CD4-positive, alpha-beta T cell treated with Interleukin-1 beta for 1 hour (primary cell): ENCODE data around the gene LAMA2.
"Not testable (repeated sequence)": the region's sequence is repeated elsewhere in the genome, so short reads cannot be mapped to it uniquely, and the experiment has no call there.

Source experiments
- DNase-seq, 2 donors: peaks; one replicate each; pipeline ENCODE4 v3.0.0-alpha.2; 2020 to 2022

Gene LAMA2

GRCh38 chr6:129008591-129008990, 125.7 kb downstream of the LAMA2 start:
- DNase-seq = no peak

- no peak for DNase-seq
Observed at GRCh38 chr6:129009851-129010250, 126.9 kb downstream of the LAMA2 start.

GRCh38 chr6:129014302-129014701, 131.4 kb downstream of the LAMA2 start:
- no peak for DNase-seq

- no peak for DNase-seq
Observed at GRCh38 chr6:129015721-129016120, 132.8 kb downstream of the LAMA2 start.

GRCh38 chr6:129016844-129017243, 133.9 kb downstream of the LAMA2 start:
- DNase-seq = no peak

- no peak for DNase-seq
Observed at GRCh38 chr6:129022011-129022553, 139.1 kb downstream of the LAMA2 start.

GRCh38 chr6:129026601-129027000, 143.7 kb downstream of the LAMA2 start:
- DNase-seq = no peak

- DNase-seq = no peak
Observed at GRCh38 chr6:129029778-129030177, 146.8 kb downstream of the LAMA2 start.

GRCh38 chr6:129030215-129030614, 147.3 kb downstream of the LAMA2 start:
- no peak for DNase-seq

GRCh38 chr6:129031051-129031599, 148.2 kb downstream of the LAMA2 start:
- DNase-seq = no peak

GRCh38 chr6:129032602-129033001, 149.7 kb downstream of the LAMA2 start:
- no peak for DNase-seq

GRCh38 chr6:129033180-129033579, 150.2 kb downstream of the LAMA2 start:
- DNase-seq = no peak

- no peak for DNase-seq
Observed at GRCh38 chr6:129033581-129033980, 150.6 kb downstream of the LAMA2 start.

GRCh38 chr6:129041563-129041962, 158.6 kb downstream of the LAMA2 start:
- no peak for DNase-seq

GRCh38 chr6:129046526-129046925, 163.6 kb downstream of the LAMA2 start:
- no peak for DNase-seq

- DNase-seq = no peak
Observed at GRCh38 chr6:129047834-129048233, 164.9 kb downstream of the LAMA2 start.

GRCh38 chr6:129050086-129050485, 167.1 kb downstream of the LAMA2 start:
- no peak for DNase-seq

GRCh38 chr6:129053143-129053542, 170.2 kb downstream of the LAMA2 start:
- DNase-seq = not testable (repeated sequence)

- DNase-seq = no peak
Observed at GRCh38 chr6:129055796-129056195, 172.9 kb downstream of the LAMA2 start.

GRCh38 chr6:129059650-129060049, 176.7 kb downstream of the LAMA2 start:
- no peak for DNase-seq

- DNase-seq = no peak
Observed at GRCh38 chr6:129069006-129069405, 186.1 kb downstream of the LAMA2 start.

- no peak for DNase-seq
Observed at GRCh38 chr6:129073051-129073450, 190.1 kb downstream of the LAMA2 start.

GRCh38 chr6:129073691-129074395, 190.9 kb downstream of the LAMA2 start:
- DNase-seq = no peak

- no peak for DNase-seq
Observed at GRCh38 chr6:129084406-129084805, 201.5 kb downstream of the LAMA2 start.

- DNase-seq = not testable (repeated sequence)
Observed at GRCh38 chr6:129088481-129088880, 205.5 kb downstream of the LAMA2 start.
